Sigmoid colon (tissue), 3 donors: Measurements from ENCODE around the gene NR2F1.

Experiments used
- CTCF ChIP-seq, 4 experiments: fragments of 450-650 bp in 3 of 4; fragments of 200-600 bp in 1 of 4; IDR thresholded peaks; one replicate each; pipeline ENCODE4 v1.5.1; 2016 to 2019; ENCODE audit warnings: antibody characterized with exemption in 4 of 4, mild to moderate bottlenecking in 3 of 4, moderate library complexity in 2 of 4
- POLR2A ChIP-seq, 2 donors: fragments of 450-650 bp; IDR thresholded peaks; one replicate each; pipeline ENCODE4 v1.6.1; 2016; ENCODE audit warnings: antibody characterized with exemption in 2 of 2, mild to moderate bottlenecking in 2 of 2, moderate library complexity in 2 of 2

GRCh38 chr5:93601071-93601801 lies 18.2 kb downstream of the NR2F1 start:
- TF ChIP-seq CTCF (IDR thresholded peaks at IDR 0.05): no peak
- TF ChIP-seq POLR2A (IDR thresholded peaks at IDR 0.05): no peak
